ENCODE results near the gene GGPS1. TPM values are rescaled to one million over a fixed set of nuclear protein-coding genes. Genes with fewer than 3 reads are reported as not detected.

Gene GGPS1
- total and polyA plus RNA-seq, 2 of the 8 experiments (the other 6 are each of a cell fraction or from before 2014, with no cell fraction given): 20.9 to 43.6 TPM

DNA sequence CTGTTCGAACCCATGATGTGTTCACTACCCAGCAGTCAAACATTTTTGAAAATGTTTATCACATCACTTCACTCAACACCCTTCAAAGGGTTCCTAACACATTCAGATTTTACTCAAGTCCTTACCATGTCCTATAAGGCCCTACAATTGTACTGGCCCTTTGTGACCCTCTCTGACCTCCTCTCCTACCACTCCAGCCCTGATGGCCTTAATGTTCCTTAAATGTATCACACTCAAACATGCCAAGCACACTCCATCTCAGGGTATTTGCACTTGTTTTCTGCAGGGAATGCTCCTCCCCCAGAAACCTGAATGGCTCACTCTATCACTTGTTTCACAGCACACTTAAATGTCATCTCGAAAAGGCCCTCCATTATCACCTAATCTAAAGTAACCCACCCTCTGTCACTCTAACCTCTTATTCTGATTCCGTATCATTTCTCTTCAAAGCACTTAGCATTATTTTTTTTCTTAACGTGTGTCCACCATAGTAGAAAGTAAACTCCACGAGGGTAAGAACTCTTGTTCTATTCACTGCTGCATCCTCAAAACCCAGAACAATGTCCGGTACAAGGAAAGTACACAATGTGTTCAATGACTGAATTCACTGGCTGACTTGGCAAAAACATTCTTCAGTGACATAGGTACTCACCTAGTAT is 7.7 kb upstream of the GGPS1 start:
- H2BK120ac ChIP-seq (replicated peaks; ENCODE audit: low read depth, low read length): no peak overlapping the region

More for the DNA sequence above, 7.7 kb upstream of the GGPS1 start:
- H2BK20ac ChIP-seq (ENCODE audit: low read length): no peak overlapping the region
- peaks cover 0 to 3% (median 1%) of the 10 kb centered on the region in 4 experiments; a peak in 3 of 7 replicates for H3K4me1 ChIP-seq (replicated peaks in 1 of 4; ENCODE audit: control insufficient read depth in 3 of 4, insufficient read depth in 4 of 4, low read length in 3 of 4)
- no peaks in the 10 kb centered on the region; the same call in 1 of the 2 replicates for H3K79me1 ChIP-seq (ENCODE audit: low read depth, low read length)
- no peak overlapping the region for H3K4me3 ChIP-seq (ENCODE audit: extremely low read depth in 1 of 4, insufficient read depth in 2 of 4, low read depth in 3 of 4, low read length in 4 of 4)
- no peak overlapping the region for H3K4ac ChIP-seq (replicated peaks; ENCODE audit: insufficient read length, low read depth, low read length)
- H4K91ac ChIP-seq (replicated peaks; ENCODE audit: insufficient read length, low read length): no peak overlapping the region
- H2BK15ac ChIP-seq (ENCODE audit: low read length): no peak overlapping the region
- H3K9ac ChIP-seq (replicated peaks in 1 of 4; ENCODE audit: extremely low read depth in 1 of 4, low read depth in 3 of 4, low read length in 3 of 4): no peak overlapping the region
- no peak overlapping the region for H3K4me2 ChIP-seq (ENCODE audit: insufficient read depth in 1 of 2, low read depth in 2 of 2, low read length in 2 of 2)
- peaks cover 35 to 100% of the 10 kb centered on the region in 2 experiments for H3K79me2 ChIP-seq (ENCODE audit: control insufficient read depth in 1 of 2, insufficient read depth in 2 of 2, low read length in 2 of 2)
- ChIA-PET POLR2A (ENCODE audit: partially characterized antibody) (interaction anchor here (0.9 to 1.0 kb wide), 2 partner anchors 9 to 225 kb away, joined by 3 read pairs; no protein-coding TSS in a partner anchor), CTCF (ENCODE audit: partially characterized antibody) (interaction anchor here (1.3 kb wide), 1 partner anchor 96 kb away, joined by 6 read pairs; no protein-coding TSS in a partner anchor)
- FAIRE-seq (no peak), DNase-seq (ENCODE audit: low read depth in 1 of 2, low spot score in 2 of 2) (no peak)
- H2AFZ ChIP-seq (ENCODE audit: low read length): no peak overlapping the region
- WGBS, 2 experiments (ENCODE audit: extremely low coverage in 1 of 2, insufficient coverage in 1 of 2, insufficient read length in 1 of 2, insufficient replicate concordance in 2 of 2, low coverage in 1 of 2, low lambda C conversion rate in 2 of 2, missing lambda C conversion rate in 1 of 2): 86% methylated on average over 6 of the region's 6 CpGs; no CpG with 5 or more reads in 1 of the 2 experiments
- no peak overlapping the region for H2BK12ac ChIP-seq (ENCODE audit: low read depth, low read length)
- H3K56ac ChIP-seq (replicated peaks; ENCODE audit: insufficient read length, low read depth, low read length): peak overlapping the region; percentile 47
- no peak overlapping the region for H2AK5ac ChIP-seq (ENCODE audit: low read depth, low read length)
- no peak overlapping the region for H4K8ac ChIP-seq (ENCODE audit: extremely low read depth, insufficient read depth, low read length)
- no peak overlapping the region for H4K5ac ChIP-seq (ENCODE audit: insufficient read length, low read depth, low read length)
- no peaks in the 10 kb centered on the region for H3K23me2 ChIP-seq (ENCODE audit: low read depth, low read length)
- H3K14ac ChIP-seq (ENCODE audit: insufficient read length): no peak overlapping the region
- H3K18ac ChIP-seq (ENCODE audit: extremely low read depth, low read length): no peak overlapping the region
- no peaks in the 10 kb centered on the region for H3K9me3 ChIP-seq (ENCODE audit: insufficient read depth in 2 of 2, low read depth in 1 of 2, low read length in 1 of 2)
- H2BK5ac ChIP-seq (ENCODE audit: low read depth, low read length): no peak overlapping the region
- no peaks in the 10 kb centered on the region for H3K27me3 ChIP-seq (replicated peaks in 1 of 4; ENCODE audit: control insufficient read depth in 3 of 4, extremely low read depth in 1 of 4, insufficient read depth in 3 of 4, low read length in 3 of 4)
- peaks cover 11 to 15% of the 10 kb centered on the region in 2 experiments for H4K20me1 ChIP-seq (replicated peaks in 1 of 2; ENCODE audit: control insufficient read depth in 1 of 2, insufficient read depth in 2 of 2, low read length in 2 of 2)
- no peak overlapping the region for H3K23ac ChIP-seq (ENCODE audit: insufficient read length)
- H3K36me3 ChIP-seq (ENCODE audit: control insufficient read depth in 2 of 4, insufficient read depth in 4 of 4, low read length in 3 of 4): peaks cover 0 to 29% (median 2%) of the 10 kb centered on the region in 4 experiments; a peak in 4 of 8 replicates
- TF ChIP-seq POU5F1 (IDR thresholded peaks at IDR 0.05; ENCODE audit: low read depth, low read length) (no peak), CREB1 (IDR thresholded peaks at IDR 0.05) (no peak), SP2 (IDR thresholded peaks at IDR 0.05; ENCODE audit: low read length) (no peak), GABPA (IDR thresholded peaks at IDR 0.05; ENCODE audit: borderline replicate concordance, insufficient read depth, low read length) (no peak), RFX5 (IDR thresholded peaks at IDR 0.05; ENCODE audit: borderline replicate concordance, low read depth, low read length) (no peak), HDAC2 (IDR thresholded peaks at IDR 0.05; ENCODE audit: borderline replicate concordance in 1 of 2, low read depth in 2 of 2, low read length in 2 of 2) (no peak), SIN3A (conservative IDR thresholded peaks at IDR 0.05 in 1 of 2, IDR thresholded peaks at IDR 0.05 in 1 of 2; ENCODE audit: low read depth in 1 of 2, low read length in 2 of 2) (no peak), ATF2 (IDR thresholded peaks at IDR 0.05; ENCODE audit: low read length) (no peak), ASH2L (IDR thresholded peaks at IDR 0.05; ENCODE audit: low read length) (no peak), BACH1 (IDR thresholded peaks at IDR 0.05; ENCODE audit: low read length) (no peak)
- H3K27ac ChIP-seq (ENCODE audit: low read depth, low read length): no peak overlapping the region

Measured in H1 (cell line).